GM19043 (cell line): ENCODE results near the gene TLE4.
"Not testable (repeated sequence)": the region's sequence is repeated elsewhere in the genome, so short reads cannot be mapped to it uniquely, and the experiment has no call there.

Source experiments
- ATAC-seq: cut with Tn5 transposase; IDR thresholded peaks from one replicate; pipeline ENCODE4 v1.9.1; 2021; ENCODE audit warnings: low read depth; ENCODE audit not compliant: unreplicated experiment

The TLE4 gene

GRCh38 chr9:79709743-79710674, 138.2 kb downstream of the TLE4 start:
- no peak for ATAC-seq

GRCh38 chr9:79711874-79712273, 140.1 kb downstream of the TLE4 start:
- no peak for ATAC-seq

- no peak for ATAC-seq
Measured at GRCh38 chr9:79719021-79719420, 147.3 kb downstream of the TLE4 start.

- no peak for ATAC-seq
Measured at GRCh38 chr9:79719989-79720388, 148.2 kb downstream of the TLE4 start.

- ATAC-seq: peak; percentile 86
Measured at GRCh38 chr9:79731171-79731890, 159.6 kb downstream of the TLE4 start.

GRCh38 chr9:79735023-79735779, 163.4 kb downstream of the TLE4 start:
- no peak for ATAC-seq

- no peak for ATAC-seq
Measured at GRCh38 chr9:79736051-79736450, 164.3 kb downstream of the TLE4 start.

- ATAC-seq: no peak
Measured at GRCh38 chr9:79741381-79741780, 169.6 kb downstream of the TLE4 start.

GRCh38 chr9:79742110-79742721, 170.5 kb downstream of the TLE4 start:
- ATAC-seq: no peak

- ATAC-seq: no peak
Measured at GRCh38 chr9:79744521-79744920, 172.8 kb downstream of the TLE4 start.

GRCh38 chr9:79745752-79746336, 174.1 kb downstream of the TLE4 start:
- no peak for ATAC-seq

- not testable (repeated sequence) for ATAC-seq
Measured at GRCh38 chr9:79751895-79752466, 180.2 kb downstream of the TLE4 start.

- no peak for ATAC-seq
Measured at GRCh38 chr9:79756414-79756813, 184.6 kb downstream of the TLE4 start.

- no peak for ATAC-seq
Measured at GRCh38 chr9:79757074-79757473, 185.3 kb downstream of the TLE4 start.

- ATAC-seq: no peak
Measured at GRCh38 chr9:79757881-79758669, 186.3 kb downstream of the TLE4 start.

GRCh38 chr9:79759460-79759859, 187.7 kb downstream of the TLE4 start:
- no peak for ATAC-seq

GRCh38 chr9:79762070-79762469, 190.3 kb downstream of the TLE4 start:
- no peak for ATAC-seq

GRCh38 chr9:79763671-79764285, 192.0 kb downstream of the TLE4 start:
- no peak for ATAC-seq

- no peak for ATAC-seq
Measured at GRCh38 chr9:79764374-79764773, 192.6 kb downstream of the TLE4 start.
